GM18951 (cell line): ENCODE results near the gene CTNNA3.

ENCODE experiments used
- POLR2A ChIP-seq: IDR thresholded peaks from 4 replicates; pipeline ENCODE4 v1.6.1; 2011; ENCODE audit warnings: mild to moderate bottlenecking; ENCODE audit not compliant: insufficient read length, insufficient read depth; ENCODE audit errors: extremely low read depth
- in situ Hi-C: fragments of 300-500 bp; cut with MboI; formaldehyde crosslinking; loops from one replicate; pipeline ENCODE4 v1.12.0; 2022; ENCODE audit warnings: low sequenced_read_pairs, mixed read lengths, inconsistent platforms; ENCODE audit not compliant: unreplicated experiment

CTNNA3 gene

GRCh38 chr10:66737241-66737640 lies 958.8 kb downstream of the CTNNA3 start:
- TF ChIP-seq POLR2A, result no peak
- in situ Hi-C loops, result no loop called here

DNA sequence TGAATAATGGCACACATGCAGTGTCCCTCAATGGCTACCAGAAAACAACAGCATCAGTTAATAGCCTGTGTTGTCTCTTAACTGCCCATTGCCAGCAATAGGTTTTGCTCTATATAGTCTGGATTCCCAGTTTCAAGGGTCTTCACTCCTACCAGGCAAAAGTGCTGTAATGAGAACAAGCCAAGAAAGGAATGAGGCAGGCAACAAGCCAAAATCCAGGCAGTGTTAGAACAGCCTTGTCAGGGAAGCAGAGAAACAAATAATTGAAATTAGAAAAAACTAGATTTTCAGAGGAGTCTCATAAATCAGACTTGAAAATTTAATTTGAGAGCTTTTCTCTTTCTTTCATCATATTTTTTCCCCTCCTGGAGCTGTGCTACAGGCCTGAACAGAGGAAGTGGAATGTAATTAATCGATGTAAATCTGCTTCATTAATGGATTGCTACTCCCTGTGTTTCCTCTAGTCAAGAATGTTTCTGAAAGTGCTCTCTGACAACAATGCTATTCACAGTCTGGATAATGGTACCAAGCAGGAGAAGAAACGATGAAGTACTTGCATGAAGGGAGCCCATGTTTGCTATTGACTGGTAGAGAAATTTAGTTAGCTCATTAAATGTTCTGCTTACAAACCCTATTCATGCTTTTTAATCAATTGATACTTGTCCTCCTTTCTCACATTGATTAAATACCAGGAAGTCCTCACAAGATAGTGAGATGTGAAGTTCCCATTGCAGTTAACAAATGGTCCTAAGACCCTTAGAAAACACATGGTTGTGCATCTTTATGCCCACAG lies 972.2 kb downstream of the CTNNA3 start:
- no peak for TF ChIP-seq POLR2A
- in situ Hi-C loops, result no loop called here

DNA sequence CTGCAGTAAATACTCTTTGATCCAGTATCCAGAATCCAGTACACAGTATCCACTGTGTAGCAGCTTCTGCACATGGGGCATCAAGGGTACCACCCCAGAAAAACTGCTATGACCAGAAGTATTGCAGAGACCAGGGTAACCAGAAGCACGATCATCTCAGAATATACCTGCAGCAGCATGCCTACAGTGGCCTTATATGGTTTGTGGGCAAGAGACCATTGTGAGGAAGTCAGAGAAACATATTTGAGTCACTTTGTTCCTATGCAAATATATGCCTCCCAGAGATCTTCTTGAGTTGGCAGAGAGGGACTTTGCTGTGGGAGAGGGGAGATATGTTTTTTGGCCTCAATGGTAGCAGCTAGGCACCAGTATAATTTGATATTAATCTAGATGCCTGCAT lies 976.5 kb downstream of the CTNNA3 start:
- in situ Hi-C loops, result no loop called here
- no peak for TF ChIP-seq POLR2A

GRCh38 chr10:66717231-66717981 lies 978.6 kb downstream of the CTNNA3 start:
- in situ Hi-C loops, result no loop called here
- no peak for TF ChIP-seq POLR2A

DNA sequence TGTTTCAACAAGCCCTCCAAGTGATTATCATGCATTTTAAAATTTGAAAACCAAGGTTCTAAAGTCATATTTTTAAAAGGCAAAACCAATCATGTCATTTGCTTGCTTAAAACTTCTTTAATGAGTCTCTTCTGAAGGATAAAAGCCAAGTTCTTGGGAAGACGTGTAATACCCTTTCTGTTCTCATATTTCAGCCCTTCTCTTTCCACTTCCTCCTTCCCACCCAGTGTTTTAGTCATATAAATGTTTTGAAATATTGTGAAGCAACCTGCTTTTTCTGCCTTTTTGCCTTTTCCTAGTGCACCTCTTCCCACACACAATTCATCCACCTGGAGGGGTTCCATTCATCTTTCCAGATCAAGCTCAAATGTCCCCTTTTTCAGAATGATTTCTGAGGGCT lies 981.3 kb downstream of the CTNNA3 start:
- TF ChIP-seq POLR2A, result no peak
- in situ Hi-C loops, result no loop called here

DNA sequence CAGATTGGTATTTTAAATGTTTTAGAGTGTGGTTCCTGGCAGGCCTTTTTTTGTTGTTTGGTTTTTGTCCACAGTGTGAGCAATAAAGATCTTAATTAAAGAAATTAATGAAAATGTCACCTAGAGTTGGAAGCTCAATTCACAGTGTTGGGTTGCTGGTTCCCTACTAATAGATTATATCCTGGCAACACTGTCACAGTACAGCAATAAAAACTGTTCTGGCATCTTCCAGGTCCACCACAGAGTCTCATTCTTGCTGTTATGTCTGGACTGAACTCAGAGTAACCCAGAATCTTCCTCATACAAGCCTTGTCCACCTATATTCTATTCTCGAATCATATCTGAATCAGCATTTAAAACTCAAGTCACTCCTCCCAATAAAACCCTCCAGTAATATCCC lies 982.6 kb downstream of the CTNNA3 start:
- no peak for TF ChIP-seq POLR2A
- in situ Hi-C loops, result no loop called here

DNA sequence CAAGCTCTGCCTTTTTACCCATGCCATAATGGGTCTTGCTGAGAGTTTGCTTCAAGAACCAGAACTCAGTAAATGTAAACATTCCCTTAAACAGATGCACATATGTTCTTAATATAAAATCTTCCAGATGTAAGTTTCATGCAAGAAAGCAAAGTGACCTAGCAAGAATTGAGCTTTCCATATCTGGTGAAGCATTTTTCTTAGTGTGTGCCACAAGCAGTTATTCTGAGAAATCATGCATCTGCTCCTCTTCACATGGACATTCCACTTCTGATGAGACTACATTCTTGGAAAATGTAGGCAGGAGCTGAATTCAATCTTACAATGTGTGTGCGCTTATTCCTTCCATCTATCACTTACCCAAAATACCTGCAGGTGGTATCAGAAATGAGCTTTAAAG lies 997.9 kb downstream of the CTNNA3 start:
- in situ Hi-C loops, result no loop called here
- no peak for TF ChIP-seq POLR2A

- no peak for TF ChIP-seq POLR2A
- in situ Hi-C loops, result no loop called here
Observed at GRCh38 chr10:66695046-66695445, 1000.9 kb downstream of the CTNNA3 start.

DNA sequence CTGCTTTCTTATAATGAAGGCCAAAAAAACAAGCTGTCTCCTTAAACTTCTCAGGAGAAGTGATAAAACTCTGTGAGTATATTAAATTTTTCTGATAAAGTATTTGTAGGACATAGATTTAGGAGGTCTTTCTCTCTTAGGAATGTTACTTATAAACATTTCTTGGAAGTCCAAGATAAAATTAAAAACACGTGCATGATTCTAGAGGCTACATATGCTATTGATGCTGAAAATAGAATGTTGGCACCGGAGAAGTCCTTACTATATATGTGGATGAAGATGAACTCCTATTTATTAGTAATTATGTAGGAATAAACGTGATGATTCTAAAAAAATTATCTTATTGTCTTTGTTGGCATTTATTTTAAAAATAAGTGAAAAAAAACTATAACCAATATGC lies 1011.4 kb downstream of the CTNNA3 start:
- no peak for TF ChIP-seq POLR2A
- in situ Hi-C loops, result no loop called here

- in situ Hi-C loops, result no loop called here
- no peak for TF ChIP-seq POLR2A
Observed at GRCh38 chr10:66680886-66681285, 1015.1 kb downstream of the CTNNA3 start.

DNA sequence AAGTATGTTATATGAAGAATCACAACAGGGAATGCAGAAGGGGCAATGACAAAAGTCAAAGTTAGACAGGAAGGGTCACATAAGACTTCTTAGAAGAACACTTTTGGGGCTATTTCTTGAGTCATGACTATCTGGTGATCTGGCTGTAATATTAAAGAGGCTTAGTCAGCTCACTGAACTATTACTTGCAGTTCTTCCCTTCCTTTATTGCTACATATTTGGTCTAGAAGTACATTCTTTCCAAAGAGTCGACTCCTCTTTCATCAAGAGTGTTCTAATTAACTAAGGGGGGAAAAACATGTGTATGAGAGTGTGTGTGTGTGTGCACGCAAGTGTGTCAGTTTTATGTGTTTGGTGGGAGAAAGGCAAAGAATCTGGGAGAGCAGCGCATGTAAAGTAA lies 1017.5 kb downstream of the CTNNA3 start:
- TF ChIP-seq POLR2A, result no peak
- in situ Hi-C loops, result no loop called here

- no peak for TF ChIP-seq POLR2A
- in situ Hi-C loops, result no loop called here
Observed at GRCh38 chr10:66673071-66673470, 1022.9 kb downstream of the CTNNA3 start.

- in situ Hi-C loops, result no loop called here
- no peak for TF ChIP-seq POLR2A
Observed at GRCh38 chr10:66671562-66671961, 1024.4 kb downstream of the CTNNA3 start.

DNA sequence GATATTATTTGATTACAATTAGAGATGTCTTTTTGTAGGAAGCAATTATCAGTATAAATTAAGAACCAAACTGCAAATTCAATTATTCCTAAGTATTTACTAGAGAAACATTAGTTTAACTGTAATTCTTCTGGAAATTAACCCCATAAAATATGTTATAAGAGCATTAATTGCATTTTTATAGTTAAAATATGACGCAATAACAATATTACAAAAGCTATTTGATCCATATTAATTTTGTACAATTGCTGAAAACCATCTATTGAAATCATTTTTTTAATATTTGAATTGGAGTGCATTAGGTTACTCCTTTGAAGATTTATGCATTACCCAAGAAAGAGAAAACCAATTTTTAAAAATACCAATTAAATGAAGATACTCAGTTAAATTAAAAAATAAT lies 1024.9 kb downstream of the CTNNA3 start:
- TF ChIP-seq POLR2A, result no peak
- in situ Hi-C loops, result no loop called here
